Smooth muscle cell (in vitro differentiated cells): Measurements from ENCODE around the gene BOD1L1. TPM values are rescaled to one million over a fixed set of nuclear protein-coding genes. Genes with fewer than 3 reads are reported as not detected.
A peak's percentile ranks its signal among the peaks of the same experiment; 100 is the strongest.

ENCODE experiments used
- DNase-seq: peaks from one replicate; lab custom pipeline; 2025; ENCODE audit not compliant: unreplicated experiment; lab: John Stamatoyannopoulos, UW
- H2AFZ ChIP-seq: fragments of 200-600 bp; sonication (generic); 2 replicates; pipeline ENCODE4 v1.6.0; 2016; ENCODE audit warnings: antibody characterized with exemption, low read depth, mild to moderate bottlenecking
- H3F3A ChIP-seq: fragments of 200-600 bp; sonication (generic); 2 replicates; pipeline ENCODE4 v1.6.0; 2017; ENCODE audit warnings: antibody characterized with exemption, low read depth
- H3K27ac ChIP-seq: fragments of 200-600 bp; sonication (generic); 2 replicates; pipeline ENCODE4 v1.5.1; 2016; ENCODE audit warnings: low read depth, mild to moderate bottlenecking
- H3K27me3 ChIP-seq: fragments of 200-600 bp; sonication (generic); 2 replicates; pipeline ENCODE4 v1.6.1; 2016; ENCODE audit warnings: low read depth, mild to moderate bottlenecking
- H3K36me3 ChIP-seq: fragments of 200-600 bp; sonication (generic); 2 replicates; pipeline ENCODE4 v1.5.1; 2016; ENCODE audit warnings: low read depth
- H3K4me1 ChIP-seq: fragments of 200-600 bp; sonication (generic); 2 replicates; pipeline ENCODE4 v1.5.1; 2016; ENCODE audit warnings: low read depth
- H3K4me2 ChIP-seq: fragments of 200-600 bp; sonication (generic); 2 replicates; pipeline ENCODE4 v1.6.0; 2016; ENCODE audit warnings: mild to moderate bottlenecking
- H3K4me3 ChIP-seq: fragments of 200-600 bp; sonication (generic); 2 replicates; pipeline ENCODE4 v1.5.1; 2016; ENCODE audit warnings: mild to moderate bottlenecking
- H3K79me2 ChIP-seq: fragments of 200-600 bp; sonication (generic); 2 replicates; pipeline ENCODE4 v1.6.0; 2016; ENCODE audit warnings: low read depth, mild to moderate bottlenecking
- H3K9ac ChIP-seq: fragments of 200-600 bp; sonication (generic); 2 replicates; pipeline ENCODE4 v1.6.0; 2016; ENCODE audit warnings: low read depth
- H3K9me3 ChIP-seq: fragments of 200-600 bp; sonication (generic); replicated peaks from 2 replicates; pipeline ENCODE4 v1.5.1; 2016; ENCODE audit warnings: low read depth
- H4K20me1 ChIP-seq: fragments of 200-600 bp; sonication (generic); 2 replicates; pipeline ENCODE4 v1.6.0; 2016; ENCODE audit warnings: low read depth
- CTCF ChIP-seq: fragments of 200-600 bp; sonication (generic); IDR thresholded peaks from 2 replicates; pipeline ENCODE4 v1.5.1; 2017; ENCODE audit warnings: borderline replicate concordance, mild to moderate bottlenecking, antibody characterized with exemption; ENCODE audit not compliant: insufficient read depth, poor library complexity, severe bottlenecking
- WGBS: methylation state at CpG from one replicate; pipeline ENCODE4 v1.1.7; 2016; ENCODE audit warnings: low lambda C conversion rate; 5-methylcytosine and 5-hydroxymethylcytosine counted together
- polyA plus RNA-seq: library from polyadenylated mRNA; unstranded; fragments of >200 nt; fragmentation: Nextera tagmentation; extraction: Ambion mirVana; gene quantifications from 2 replicates; pipeline ENCODE4 v1.2.1, GENCODE V29; 2016
- total RNA-seq: library from RNA; depleted of rRNA; stranded (reverse); fragments of >200 nt; gene quantifications from 2 replicates; pipeline ENCODE4 v1.2.3, GENCODE V29; 2014

BOD1L1 gene
- total and polyA plus RNA-seq, 2 experiments from 2014 or later: 9.8 to 30.9 TPM

DNA sequence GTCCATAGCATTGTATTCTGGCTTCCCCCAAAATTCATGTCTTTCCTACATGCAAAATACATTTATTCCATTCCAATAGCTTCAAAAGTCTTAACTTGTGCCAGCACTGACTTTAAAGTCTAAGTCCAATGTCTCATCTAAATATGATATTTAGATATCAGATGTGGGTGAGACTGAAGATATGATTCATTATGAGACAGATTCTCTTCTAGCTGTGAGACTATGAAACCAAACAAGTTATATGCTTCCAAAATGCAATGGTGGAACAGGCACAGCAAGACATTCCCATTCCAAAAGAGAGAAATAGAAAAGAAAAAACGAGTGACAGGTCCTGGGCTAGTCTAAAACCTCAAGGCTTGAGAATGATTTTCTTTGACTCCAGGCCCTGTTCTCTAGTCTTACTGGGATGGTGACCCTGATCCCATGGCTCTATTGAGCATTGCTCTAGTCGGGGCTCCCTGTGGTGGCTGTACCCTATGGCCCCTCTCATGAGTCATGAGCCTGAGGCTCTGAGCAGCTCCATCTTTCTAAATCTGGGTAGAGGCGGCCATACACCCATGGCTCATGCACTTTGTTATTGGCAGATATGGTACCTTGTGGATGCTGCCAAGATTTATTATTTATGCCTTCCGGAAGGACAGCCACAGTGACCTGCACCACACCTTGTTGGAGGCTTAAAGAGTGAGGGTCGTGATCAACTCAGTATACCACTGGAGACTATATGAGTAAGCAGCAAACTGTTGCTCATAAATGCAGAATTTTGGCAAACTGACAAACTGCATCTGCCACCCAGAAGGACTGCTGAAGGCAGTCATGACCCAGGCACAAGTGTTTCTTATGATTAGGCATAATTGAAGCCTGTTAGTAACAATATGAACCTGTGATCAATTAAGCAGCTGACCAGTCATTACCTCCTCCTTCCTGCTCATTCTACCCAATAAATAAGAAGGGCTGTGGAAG lies 38.5 kb upstream of the BOD1L1 start:
- H2AFZ ChIP-seq: no peak overlapping the region
- no peak overlapping the region for H3K4me2 ChIP-seq
- H3K36me3 ChIP-seq: no peaks in the 10 kb centered on the region

DNA sequence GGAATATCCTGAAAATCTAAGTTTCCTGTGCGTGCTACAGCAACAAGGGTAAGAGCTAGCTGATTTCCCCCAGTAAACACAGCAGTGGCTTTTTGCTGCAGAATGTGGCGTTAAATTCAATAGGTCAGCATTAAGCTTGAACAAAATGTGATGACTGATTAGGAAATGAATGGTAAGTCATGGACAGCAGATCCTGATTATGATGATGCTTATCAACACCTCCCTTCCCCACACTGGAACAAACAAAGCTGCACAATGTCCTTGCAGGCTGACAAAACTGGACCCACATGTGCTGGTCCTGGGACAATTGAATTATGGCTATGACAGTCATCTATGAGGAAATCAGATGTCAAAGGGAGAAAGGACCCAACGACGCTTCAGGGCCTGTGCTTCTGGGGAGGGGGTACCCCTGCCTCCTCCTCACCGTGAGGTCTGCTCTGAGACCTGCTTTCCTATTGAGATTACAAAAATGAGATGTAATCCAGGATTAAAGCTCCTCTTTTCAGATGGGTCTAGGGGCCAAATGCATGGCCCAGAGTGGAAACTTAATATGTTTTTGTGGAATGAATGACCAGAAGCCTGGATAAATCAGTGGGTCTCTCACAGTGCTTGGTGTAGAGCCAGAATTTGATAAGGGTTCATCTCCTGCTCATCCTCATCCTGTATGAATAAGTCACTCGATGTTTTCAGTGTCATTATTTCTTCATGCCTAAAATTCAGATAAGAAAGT lies 32.0 kb upstream of the BOD1L1 start:
- Histone ChIP-seq H3K4me1 (no peaks in the 10 kb centered on the region), H3K79me2 (no peaks in the 10 kb centered on the region), H3K4me2 (no peak overlapping the region), H3K36me3 (no peaks in the 10 kb centered on the region), H3F3A (no peaks in the 10 kb centered on the region), H3K9ac (no peak overlapping the region), H3K27me3 (no peaks in the 10 kb centered on the region), H3K4me3 (no peak overlapping the region), H4K20me1 (no peaks in the 10 kb centered on the region), H3K9me3 (no peaks in the 10 kb centered on the region), H2AFZ (no peak overlapping the region), H3K27ac (no peak overlapping the region)
- no peak for DNase-seq
- TF ChIP-seq CTCF: no peak
- WGBS: 91% methylated on average over 6 of the region's 6 CpGs

More for the DNA sequence above, 38.5 kb upstream of the BOD1L1 start:
- Histone ChIP-seq H3K4me3 (no peak overlapping the region), H3K27me3 (no peaks in the 10 kb centered on the region), H3K9ac (no peak overlapping the region), H3K4me1 (no peaks in the 10 kb centered on the region), H3K27ac (no peak overlapping the region), H4K20me1 (no peaks in the 10 kb centered on the region), H3F3A (no peaks in the 10 kb centered on the region), H3K79me2 (no peaks in the 10 kb centered on the region), H3K9me3 (no peaks in the 10 kb centered on the region)
- WGBS: 66% methylated on average over 5 of the region's 5 CpGs
- no peak for TF ChIP-seq CTCF
- no peak for DNase-seq

DNA sequence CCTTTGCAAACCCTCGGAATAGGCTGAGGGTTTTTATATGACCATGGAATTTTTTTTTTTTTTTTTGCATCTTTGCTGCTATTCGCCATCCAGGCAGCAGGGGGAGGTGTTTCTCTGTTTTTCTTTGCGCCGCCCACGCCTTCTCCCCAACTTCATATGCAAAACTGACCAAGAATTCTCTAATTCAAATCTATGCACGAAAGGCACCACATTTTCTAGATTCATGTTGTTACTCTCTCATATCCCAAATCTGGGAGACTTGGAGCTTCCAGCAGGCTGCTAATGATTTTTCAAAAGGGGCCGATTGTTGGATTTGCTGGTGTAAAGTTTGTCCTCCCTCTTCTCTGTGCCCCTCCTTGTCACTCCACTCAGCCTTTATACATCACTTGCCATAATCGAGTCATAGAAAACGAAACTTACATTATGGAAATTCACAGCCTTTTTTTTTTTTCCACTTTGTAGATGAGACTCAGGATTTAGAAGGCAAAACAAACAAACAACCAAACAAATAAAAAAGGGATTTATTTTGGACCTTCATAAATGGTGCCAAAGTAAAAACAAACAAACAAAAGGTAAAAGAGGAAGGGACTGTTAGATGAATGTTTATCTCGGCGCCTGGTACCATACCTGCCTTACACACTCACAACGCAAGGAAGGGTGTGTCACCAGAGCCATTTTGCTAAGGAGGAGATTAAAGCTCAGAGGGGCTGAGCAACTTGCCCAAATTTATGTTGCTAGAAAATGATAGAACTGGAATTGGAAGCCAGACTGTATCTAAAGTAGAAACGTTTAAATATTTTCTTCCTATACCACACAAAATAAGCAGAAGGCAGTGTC lies 29.3 kb upstream of the BOD1L1 start:
- Histone ChIP-seq H3K9ac (no peak overlapping the region), H3F3A (no peaks in the 10 kb centered on the region), H3K4me1 (no peaks in the 10 kb centered on the region), H3K36me3 (no peaks in the 10 kb centered on the region), H3K9me3 (no peaks in the 10 kb centered on the region), H4K20me1 (no peaks in the 10 kb centered on the region), H2AFZ (peak overlapping the region; percentile 28), H3K27ac (no peak overlapping the region), H3K79me2 (no peaks in the 10 kb centered on the region), H3K4me2 (peak overlapping the region; percentile 84), H3K27me3 (no peaks in the 10 kb centered on the region), H3K4me3 (peak overlapping the region; percentile 42)
- DNase-seq: peak; percentile 27
- TF ChIP-seq CTCF: peak; percentile 76
- WGBS: 27% methylated on average over 13 of the region's 13 CpGs
